Effector memory CD4-positive, alpha-beta T cell (primary cell): ENCODE measurements around the gene PDE4D.

Source experiments
- DNase-seq, 3 donors: peaks; one replicate each; pipeline ENCODE4 v3.0.0-alpha.2; 2020
- H3K27ac ChIP-seq: 2 replicates; pipeline ENCODE4 v1.7.0; 2013; ENCODE audit warnings: mild to moderate bottlenecking, low read length, moderate library complexity; ENCODE audit not compliant: insufficient read depth, poor library complexity, severe bottlenecking
- H3K27me3 ChIP-seq: replicated peaks from 2 replicates; pipeline ENCODE4 v1.7.0; 2013; ENCODE audit warnings: mild to moderate bottlenecking, low read length; ENCODE audit not compliant: insufficient read depth, control insufficient read depth, poor library complexity, severe bottlenecking
- H3K36me3 ChIP-seq: 2 replicates; pipeline ENCODE4 v1.7.0; 2013; ENCODE audit warnings: mild to moderate bottlenecking, low read length, moderate library complexity; ENCODE audit not compliant: control insufficient read depth, insufficient read depth
- H3K4me1 ChIP-seq: 2 replicates; pipeline ENCODE4 v1.7.0; 2013; ENCODE audit warnings: low read length, mild to moderate bottlenecking; ENCODE audit not compliant: control insufficient read depth, insufficient read depth, poor library complexity, severe bottlenecking
- H3K4me3 ChIP-seq: 2 replicates; pipeline ENCODE4 v1.7.0; 2013; ENCODE audit warnings: low read length, low read depth, mild to moderate bottlenecking; ENCODE audit not compliant: insufficient read depth, poor library complexity, severe bottlenecking
- H3K9me3 ChIP-seq: 2 replicates; pipeline ENCODE4 v1.7.0; 2013; ENCODE audit warnings: mild to moderate bottlenecking, low read length, moderate library complexity; ENCODE audit not compliant: control insufficient read depth

Gene PDE4D

GRCh38 chr5:59142138-59142537 is 751.4 kb downstream of the PDE4D start:
- Histone ChIP-seq H3K27me3 (no peaks in the 10 kb centered on the region), H3K9me3 (no peaks in the 10 kb centered on the region), H3K4me1 (no peaks in the 10 kb centered on the region), H3K36me3 (no peaks in the 10 kb centered on the region), H3K4me3 (no peak overlapping the region), H3K27ac (no peak overlapping the region)
- no peak for DNase-seq

GRCh38 chr5:59140133-59140532 is 753.4 kb downstream of the PDE4D start:
- Histone ChIP-seq H3K4me1 (no peaks in the 10 kb centered on the region), H3K27me3 (no peaks in the 10 kb centered on the region), H3K4me3 (no peak overlapping the region), H3K36me3 (no peaks in the 10 kb centered on the region), H3K9me3 (no peaks in the 10 kb centered on the region), H3K27ac (no peak overlapping the region)
- no peak for DNase-seq

- H3K4me1 ChIP-seq = no peaks in the 10 kb centered on the region
- H3K9me3 ChIP-seq = no peaks in the 10 kb centered on the region
- H3K4me3 ChIP-seq = no peak overlapping the region
- no peak overlapping the region for H3K27ac ChIP-seq
- no peak for DNase-seq
- no peaks in the 10 kb centered on the region for H3K27me3 ChIP-seq
- no peaks in the 10 kb centered on the region for H3K36me3 ChIP-seq
Measured at GRCh38 chr5:59139695-59140094, 753.8 kb downstream of the PDE4D start.

- H3K9me3 ChIP-seq = no peaks in the 10 kb centered on the region
- peaks cover 2% of the 10 kb centered on the region for H3K4me1 ChIP-seq
- no peak for DNase-seq
- H3K36me3 ChIP-seq = no peaks in the 10 kb centered on the region
- no peaks in the 10 kb centered on the region for H3K27me3 ChIP-seq
- no peak overlapping the region for H3K4me3 ChIP-seq
- H3K27ac ChIP-seq = no peak overlapping the region
Measured at GRCh38 chr5:59138509-59138908, 755.0 kb downstream of the PDE4D start.

- peaks cover 5% of the 10 kb centered on the region for H3K4me1 ChIP-seq
- H3K27me3 ChIP-seq = no peaks in the 10 kb centered on the region
- H3K27ac ChIP-seq = no peak overlapping the region
Measured at GRCh38 chr5:59137846-59138245, 755.7 kb downstream of the PDE4D start.

GRCh38 chr5:59136549-59136948 is 757.0 kb downstream of the PDE4D start:
- Histone ChIP-seq H3K36me3 (no peaks in the 10 kb centered on the region), H3K4me1 (peaks cover 8% of the 10 kb centered on the region), H3K27me3 (no peaks in the 10 kb centered on the region), H3K27ac (no peak overlapping the region), H3K9me3 (no peaks in the 10 kb centered on the region), H3K4me3 (no peak overlapping the region)
- no peak for DNase-seq

More at GRCh38 chr5:59137846-59138245, 755.7 kb downstream of the PDE4D start:
- H3K4me3 ChIP-seq = no peak overlapping the region
- DNase-seq = no peak
- H3K36me3 ChIP-seq = no peaks in the 10 kb centered on the region
- H3K9me3 ChIP-seq = no peaks in the 10 kb centered on the region

- no peaks in the 10 kb centered on the region for H3K9me3 ChIP-seq
- no peak overlapping the region for H3K27ac ChIP-seq
- no peak for DNase-seq
- peaks cover 8% of the 10 kb centered on the region for H3K4me1 ChIP-seq
- no peak overlapping the region for H3K4me3 ChIP-seq
- H3K27me3 ChIP-seq = no peaks in the 10 kb centered on the region
- H3K36me3 ChIP-seq = no peaks in the 10 kb centered on the region
Measured at GRCh38 chr5:59134471-59135163, 758.9 kb downstream of the PDE4D start.

GRCh38 chr5:59133764-59134261 is 759.7 kb downstream of the PDE4D start:
- no peaks in the 10 kb centered on the region for H3K27me3 ChIP-seq
- H3K27ac ChIP-seq = no peak overlapping the region
- DNase-seq = no peak
- peaks cover 8% of the 10 kb centered on the region for H3K4me1 ChIP-seq
- H3K36me3 ChIP-seq = no peaks in the 10 kb centered on the region
- no peak overlapping the region for H3K4me3 ChIP-seq
- H3K9me3 ChIP-seq = no peaks in the 10 kb centered on the region

GRCh38 chr5:59132131-59132530 is 761.4 kb downstream of the PDE4D start:
- DNase-seq = no peak
- peak overlapping the region; percentile 1 for H3K27ac ChIP-seq
- no peaks in the 10 kb centered on the region for H3K9me3 ChIP-seq
- no peaks in the 10 kb centered on the region for H3K36me3 ChIP-seq
- no peaks in the 10 kb centered on the region for H3K27me3 ChIP-seq
- H3K4me3 ChIP-seq = no peak overlapping the region
- peaks cover 17% of the 10 kb centered on the region for H3K4me1 ChIP-seq

- Histone ChIP-seq H3K9me3 (no peaks in the 10 kb centered on the region), H3K4me3 (no peak overlapping the region), H3K4me1 (peaks cover 34% of the 10 kb centered on the region), H3K27me3 (no peaks in the 10 kb centered on the region), H3K27ac (no peak overlapping the region), H3K36me3 (no peaks in the 10 kb centered on the region)
- no peak for DNase-seq
Measured at GRCh38 chr5:59130431-59130830, 763.1 kb downstream of the PDE4D start.
